ENCODE measurements around the gene CRIM1. TPM values are rescaled to one million over a fixed set of nuclear protein-coding genes. Genes with fewer than 3 reads are reported as not detected.

Gene CRIM1
- total RNA-seq, 1 donor, result 100 TPM

DNA sequence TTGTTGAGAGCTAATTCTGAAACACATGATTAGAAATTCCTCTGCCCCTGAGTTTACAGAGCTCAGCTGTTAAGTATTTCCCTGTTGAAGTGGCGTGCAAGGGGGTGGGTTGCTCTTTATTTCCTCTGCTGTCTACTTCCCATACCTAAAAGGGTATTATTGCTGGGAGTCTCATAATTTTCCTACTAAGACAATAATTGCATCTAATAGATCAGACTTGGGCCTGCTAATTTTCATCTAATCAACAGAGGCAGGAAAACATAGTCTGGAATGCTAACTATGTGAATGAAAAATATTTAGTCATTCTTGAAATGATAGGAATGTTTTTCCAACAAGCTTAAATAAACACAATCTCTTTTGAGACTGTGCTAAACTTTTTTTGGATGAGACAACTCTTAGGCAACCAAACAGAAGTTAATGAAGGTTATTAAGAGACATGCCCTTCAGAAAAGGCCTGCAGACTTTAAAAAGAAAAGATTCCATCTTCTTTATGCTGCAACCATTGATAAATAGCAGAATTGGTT is 131.0 kb downstream of the CRIM1 start:
- H3K4me3 ChIP-seq (ENCODE audit: low read depth, low read length), result no peak overlapping the region
- TF ChIP-seq CTCF (IDR thresholded peaks at IDR 0.05; ENCODE audit: insufficient read depth, low read length), result no peak
- peak; percentile 85 for DNase-seq (ENCODE audit: low read depth)

DNA sequence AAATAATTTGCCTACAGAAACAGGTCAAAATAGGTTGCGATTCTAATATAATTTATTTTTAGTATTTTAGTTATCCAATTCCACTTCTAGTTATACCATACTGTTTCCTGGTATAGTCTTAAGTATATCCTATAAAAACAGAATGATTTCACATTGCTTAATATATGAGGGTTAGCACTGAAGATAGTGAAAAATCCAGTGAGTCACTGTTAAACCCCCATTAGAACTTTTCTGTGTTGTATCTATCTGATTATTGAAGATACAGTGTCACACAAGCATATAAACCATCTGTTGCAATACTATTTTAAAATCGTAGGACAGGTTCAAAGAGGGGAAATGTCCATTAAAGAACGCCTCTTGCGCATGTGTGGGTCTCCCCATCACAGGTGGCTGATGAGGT is 132.4 kb downstream of the CRIM1 start:
- no peak for TF ChIP-seq CTCF (IDR thresholded peaks at IDR 0.05; ENCODE audit: insufficient read depth, low read length)
- no peak for DNase-seq (ENCODE audit: low read depth)
- no peak overlapping the region for H3K4me3 ChIP-seq (ENCODE audit: low read depth, low read length)

DNA sequence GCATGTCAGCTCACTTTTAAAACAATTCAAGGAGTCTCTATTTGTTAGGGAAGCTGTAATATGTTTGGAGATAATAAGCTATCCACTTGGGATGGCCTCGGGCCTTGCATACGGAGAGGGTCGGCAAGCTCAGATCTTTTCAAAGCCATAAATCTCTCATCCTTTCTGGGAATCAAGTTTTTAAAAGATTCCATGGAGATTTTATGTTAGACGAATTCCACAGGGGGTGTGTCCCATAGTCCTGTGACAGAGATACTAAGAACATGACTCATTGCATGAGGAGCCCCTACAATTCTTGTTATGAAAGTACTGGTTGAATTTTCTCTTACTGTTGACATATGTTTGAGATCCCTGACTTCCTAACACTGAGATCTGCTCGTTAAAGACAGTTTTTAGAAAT is 133.7 kb downstream of the CRIM1 start:
- DNase-seq (ENCODE audit: low read depth), result peak; percentile 63
- H3K4me3 ChIP-seq (ENCODE audit: low read depth, low read length), result no peak overlapping the region
- no peak for TF ChIP-seq CTCF (IDR thresholded peaks at IDR 0.05; ENCODE audit: insufficient read depth, low read length)

- H3K4me3 ChIP-seq (ENCODE audit: low read depth, low read length), result no peak overlapping the region
- TF ChIP-seq CTCF (IDR thresholded peaks at IDR 0.05; ENCODE audit: insufficient read depth, low read length), result no peak
- DNase-seq (ENCODE audit: low read depth), result no peak
These were observed 135.2 kb downstream of the CRIM1 start for GRCh38 chr2:36490749-36491148.

DNA sequence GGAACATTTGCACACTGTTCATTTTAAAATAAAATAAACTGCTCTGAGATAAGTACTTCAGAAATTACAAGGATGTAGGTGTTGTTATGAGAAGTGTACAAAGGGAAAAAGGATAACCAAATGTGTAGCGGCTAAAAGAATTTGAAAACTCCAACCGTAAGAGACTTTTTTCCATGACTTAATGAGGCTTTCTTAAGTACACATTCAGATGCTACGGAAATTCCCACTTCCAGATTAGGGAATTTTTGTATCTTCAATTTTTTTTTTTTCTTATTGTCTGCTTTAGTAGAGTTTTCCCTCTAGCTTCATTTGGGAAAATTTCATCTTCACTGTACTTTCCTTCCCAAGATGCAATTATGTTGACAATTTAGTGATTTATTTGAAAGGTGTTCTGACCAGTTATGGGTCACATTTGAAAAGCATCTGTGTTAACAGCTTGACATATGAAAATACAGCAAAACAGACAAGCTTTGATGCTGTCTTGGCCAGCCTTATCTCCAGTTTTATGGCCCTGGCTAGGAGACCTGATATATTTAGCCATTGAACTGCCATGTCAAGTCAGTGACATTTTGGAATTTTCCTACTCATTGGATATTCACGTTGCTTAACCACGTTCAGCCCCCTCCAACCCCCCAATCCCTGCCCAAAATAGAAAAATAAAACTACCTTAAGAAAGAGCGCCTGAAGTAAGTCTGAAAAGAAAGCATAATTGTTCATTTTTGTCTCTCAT is 136.8 kb downstream of the CRIM1 start:
- DNase-seq (ENCODE audit: low read depth), result no peak
- no peak for TF ChIP-seq CTCF (IDR thresholded peaks at IDR 0.05; ENCODE audit: insufficient read depth, low read length)
- no peak overlapping the region for H3K4me3 ChIP-seq (ENCODE audit: low read depth, low read length)

GRCh38 chr2:36493306-36493705 is 137.7 kb downstream of the CRIM1 start:
- no peak overlapping the region for H3K4me3 ChIP-seq (ENCODE audit: low read depth, low read length)
- DNase-seq (ENCODE audit: low read depth), result no peak
- no peak for TF ChIP-seq CTCF (IDR thresholded peaks at IDR 0.05; ENCODE audit: insufficient read depth, low read length)

All from fibroblast of the aortic adventitia (primary cell).